Spleen (tissue), 11 donors: ENCODE results near the gene ST13. TPM values are rescaled to one million over a fixed set of nuclear protein-coding genes. Genes with fewer than 3 reads are reported as not detected.

Source experiments
- DNase-seq: peaks from one replicate; pipeline ENCODE4 v3.0.0-alpha.2; 2020
- H3K27ac ChIP-seq, 8 donors: fragments of 200-600 bp; sonication (generic) in 7 of 8; 1 replicate in 4 of 8; 2 replicates in 4 of 8; pipeline versions ENCODE4 v1.5.0 to v1.8.0; 2016 to 2021; ENCODE audit warnings: inconsistent platforms in 4 of 8, mild to moderate bottlenecking in 4 of 8, moderate library complexity in 1 of 8
- H3K27me3 ChIP-seq, 7 donors: fragments of 200-600 bp; sonication (generic) in 6 of 7; replicated peaks in 1 of 7; 1 replicate in 4 of 7; 2 replicates in 3 of 7; pipeline versions ENCODE4 v1.5.0 to v1.8.0; 2016 to 2021; ENCODE audit warnings: inconsistent platforms in 3 of 7, mild to moderate bottlenecking in 1 of 7
- H3K36me3 ChIP-seq, 6 donors: fragments of 200-600 bp; sonication (generic) in 5 of 6; 1 replicate in 4 of 6; 2 replicates in 2 of 6; pipeline versions ENCODE4 v1.5.0 to v1.8.0; 2016 to 2021; ENCODE audit warnings: inconsistent platforms in 2 of 6
- H3K4me1 ChIP-seq, 6 donors: fragments of 200-600 bp; sonication (generic) in 5 of 6; 1 replicate in 3 of 6; 2 replicates in 3 of 6; pipeline versions ENCODE4 v1.5.0 to v1.8.0; 2016 to 2021; ENCODE audit warnings: inconsistent platforms in 3 of 6
- H3K4me3 ChIP-seq, 8 donors: fragments of 200-600 bp; sonication (generic) in 7 of 8; 1 replicate in 4 of 8; 2 replicates in 4 of 8; pipeline versions ENCODE4 v1.5.0 to v1.8.0; 2016 to 2021; ENCODE audit warnings: inconsistent platforms in 4 of 8, mild to moderate bottlenecking in 4 of 8, moderate library complexity in 2 of 8
- H3K9me3 ChIP-seq, 8 donors: fragments of 200-600 bp; sonication (generic) in 7 of 8; 1 replicate in 4 of 8; 2 replicates in 4 of 8; pipeline versions ENCODE4 v1.5.0 to v1.8.0; 2016 to 2021; ENCODE audit warnings: inconsistent platforms in 4 of 8
- CTCF ChIP-seq, 11 experiments: fragments of 200-600 bp in 7 of 11; fragments of 450-650 bp in 4 of 11; sonication (generic) in 4 of 11; IDR thresholded peaks in 8 of 11; conservative IDR thresholded peaks in 3 of 11; 1 replicate in 7 of 11; 2 replicates in 4 of 11; pipeline versions ENCODE4 v1.4.0 to v1.8.0; 2016 to 2021; ENCODE audit warnings: antibody characterized with exemption in 11 of 11, inconsistent platforms in 4 of 11, mild to moderate bottlenecking in 1 of 11
- POLR2A ChIP-seq, 3 donors: fragments of 450-650 bp; IDR thresholded peaks; one replicate each; pipeline ENCODE4 v1.5.1; 2017; ENCODE audit warnings: antibody characterized with exemption in 3 of 3, mild to moderate bottlenecking in 1 of 3
- POLR2AphosphoS5 ChIP-seq, 3 donors: sonication (generic); formaldehyde crosslinking; IDR thresholded peaks; one replicate each; pipeline ENCODE4 v1.5.1; 2017; ENCODE audit warnings: antibody characterized with exemption in 3 of 3
- WGBS, 5 donors: extraction: QIAGEN DNeasy Blood & Tissue Kit in 3 of 5; methylation state at CpG; one replicate each; pipeline versions ENCODE4 v1.1.5 to v1.1.7; 2013 to 2018; 5-methylcytosine and 5-hydroxymethylcytosine counted together
- intact Hi-C: fragments of 100-400 bp; cut with DNase I; formaldehyde crosslinking; loops from one replicate; pipeline ENCODE4 v1.15.0; 2023; ENCODE audit warnings: low total_unique reads
- polyA plus RNA-seq, 3 donors: library from polyadenylated mRNA; stranded (reverse); fragments of 200-250 nt; gene quantifications; one replicate each; pipeline ENCODE4 v1.2.1, GENCODE V29; 2013
- total RNA-seq, 7 donors: library from RNA; depleted of rRNA in 3 of 7; stranded (reverse); fragments of >200 nt in 3 of 7; fragmentation: NEBNext Ultra II Directional in 4 of 7; extraction: Animal tissue kit (Norgen Biotek cat#: 25700) in 4 of 7; gene quantifications; one replicate each; pipeline versions ENCODE4 v1.1.0 to v1.2.1, GENCODE V29; 2016 to 2021
- donor health status: healthy with polysubstance abuse.
- donor health status: DM: no; HTN: no; CAD: no; lungs with moderate emphysema.
- donor health status: DM: no; HTN: no; CAD: no.
- donor health status: Bipolar disorder and iron deficiency.
- donor health status: healthy.
- donor health status: DM: no; HTN: no; CAD: no.
- donor health status: DM: yes; HTN: yes; CAD: no.

ST13 gene
- total and polyA plus RNA-seq, 10 donors = 56.2 to 162 (median 107) TPM

DNA sequence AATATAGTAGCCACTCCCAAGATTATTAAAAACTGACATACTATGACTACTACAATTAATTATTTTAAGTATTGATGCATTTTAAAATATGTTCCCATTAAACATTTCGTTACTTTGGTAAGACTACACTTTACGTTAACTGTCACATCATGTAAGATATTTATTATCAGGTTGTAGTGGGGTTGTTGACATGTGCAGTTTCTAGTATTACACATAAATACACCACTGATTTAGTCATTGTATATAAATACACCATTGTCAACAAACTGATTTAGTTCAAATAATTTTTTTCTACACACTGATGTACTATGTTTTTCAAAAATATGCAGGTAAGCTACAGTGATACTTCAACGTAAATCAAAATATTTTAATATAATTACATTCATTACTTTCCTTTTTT, 11.5 kb downstream of the ST13 start:
- peaks cover 0 to 100% (median 92%) of the 10 kb centered on the region in 6 donors for H3K36me3 ChIP-seq
- H3K4me1 ChIP-seq = no peaks in the 10 kb centered on the region
- no peaks in the 10 kb centered on the region for H3K27me3 ChIP-seq
- intact Hi-C loops = no loop called here
- H3K9me3 ChIP-seq = no peaks in the 10 kb centered on the region
- WGBS, 5 donors = 94 to 99% (median 95%) methylated on average over 3 of the region's 3 CpGs
- TF ChIP-seq CTCF (IDR thresholded peaks at IDR 0.05 in 8 of 11, conservative IDR thresholded peaks at IDR 0.05 in 3 of 11) (no peak), POLR2AphosphoS5 (IDR thresholded peaks at IDR 0.05) (no peak), POLR2A (IDR thresholded peaks at IDR 0.05) (no peak)
- no peak for DNase-seq
- H3K4me3 ChIP-seq = no peak overlapping the region
- no peak overlapping the region for H3K27ac ChIP-seq

GRCh38 chr22:40838486-40838885, 18.0 kb downstream of the ST13 start:
- no peak for DNase-seq
- H3K36me3 ChIP-seq = peaks cover 0 to 100% (median 95%) of the 10 kb centered on the region in 6 donors
- H3K27ac ChIP-seq = no peak overlapping the region
- TF ChIP-seq CTCF (IDR thresholded peaks at IDR 0.05 in 8 of 11, conservative IDR thresholded peaks at IDR 0.05 in 3 of 11) (no peak), POLR2A (IDR thresholded peaks at IDR 0.05) (no peak)
- intact Hi-C loops = no loop called here
- no peaks in the 10 kb centered on the region for H3K4me1 ChIP-seq
- H3K9me3 ChIP-seq = no peaks in the 10 kb centered on the region
- WGBS, 5 donors = 88 to 94% (median 90%) methylated on average over 3 of the region's 3 CpGs
- H3K4me3 ChIP-seq = no peak overlapping the region
- H3K27me3 ChIP-seq = no peaks in the 10 kb centered on the region

- H3K27me3 ChIP-seq = no peaks in the 10 kb centered on the region
- TF ChIP-seq CTCF (IDR thresholded peaks at IDR 0.05 in 8 of 11, conservative IDR thresholded peaks at IDR 0.05 in 3 of 11) (no peak), POLR2AphosphoS5 (IDR thresholded peaks at IDR 0.05) (no peak), POLR2A (IDR thresholded peaks at IDR 0.05) (no peak)
- no peak overlapping the region for H3K27ac ChIP-seq
- peaks cover 0 to 100% (median 95%) of the 10 kb centered on the region in 6 donors for H3K36me3 ChIP-seq
- H3K4me3 ChIP-seq = no peak overlapping the region
- no peaks in the 10 kb centered on the region for H3K9me3 ChIP-seq
- DNase-seq = no peak
- no peaks in the 10 kb centered on the region for H3K4me1 ChIP-seq
- 95 to 98% (median 97%) methylated on average over 3 of the region's 3 CpGs for WGBS, 5 donors
- intact Hi-C loops = no loop called here
Measured at GRCh38 chr22:40834619-40835018, 21.8 kb downstream of the ST13 start.

- H3K36me3 ChIP-seq = peaks cover 0 to 100% (median 87%) of the 10 kb centered on the region in 6 donors
- intact Hi-C loops = no loop called here
- 74 to 84% (median 80%) methylated on average over 6 of the region's 6 CpGs for WGBS, 5 donors
- H3K4me1 ChIP-seq = no peaks in the 10 kb centered on the region
- no peak for TF ChIP-seq POLR2AphosphoS5 (IDR thresholded peaks at IDR 0.05)
- no peak for TF ChIP-seq CTCF (IDR thresholded peaks at IDR 0.05 in 8 of 11, conservative IDR thresholded peaks at IDR 0.05 in 3 of 11)
- TF ChIP-seq POLR2A (IDR thresholded peaks at IDR 0.05) = no peak
- no peak overlapping the region for H3K4me3 ChIP-seq
- DNase-seq = no peak
- H3K27ac ChIP-seq = no peak overlapping the region
- H3K9me3 ChIP-seq = no peaks in the 10 kb centered on the region
- no peaks in the 10 kb centered on the region for H3K27me3 ChIP-seq
Measured at GRCh38 chr22:40829131-40829530, 27.3 kb downstream of the ST13 start.
